Fibroblast of pulmonary artery (primary cell): Measurements from ENCODE around the gene HRCT1.

Experiments used
- DNase-seq: peaks from one replicate; pipeline ENCODE4 v3.0.0-alpha.2; 2010; ENCODE audit warnings: low read depth
- H3K4me3 ChIP-seq: replicated peaks from 2 replicates; pipeline ENCODE4 v1.5.1; 2011; ENCODE audit warnings: low read depth, mild to moderate bottlenecking, control low read depth, low read length, moderate library complexity
- CTCF ChIP-seq: IDR thresholded peaks from 2 replicates; pipeline ENCODE4 v1.5.1; 2011; ENCODE audit warnings: mild to moderate bottlenecking, control low read depth, low read length, inconsistent platforms; ENCODE audit errors: missing control alignments

The HRCT1 gene

DNA sequence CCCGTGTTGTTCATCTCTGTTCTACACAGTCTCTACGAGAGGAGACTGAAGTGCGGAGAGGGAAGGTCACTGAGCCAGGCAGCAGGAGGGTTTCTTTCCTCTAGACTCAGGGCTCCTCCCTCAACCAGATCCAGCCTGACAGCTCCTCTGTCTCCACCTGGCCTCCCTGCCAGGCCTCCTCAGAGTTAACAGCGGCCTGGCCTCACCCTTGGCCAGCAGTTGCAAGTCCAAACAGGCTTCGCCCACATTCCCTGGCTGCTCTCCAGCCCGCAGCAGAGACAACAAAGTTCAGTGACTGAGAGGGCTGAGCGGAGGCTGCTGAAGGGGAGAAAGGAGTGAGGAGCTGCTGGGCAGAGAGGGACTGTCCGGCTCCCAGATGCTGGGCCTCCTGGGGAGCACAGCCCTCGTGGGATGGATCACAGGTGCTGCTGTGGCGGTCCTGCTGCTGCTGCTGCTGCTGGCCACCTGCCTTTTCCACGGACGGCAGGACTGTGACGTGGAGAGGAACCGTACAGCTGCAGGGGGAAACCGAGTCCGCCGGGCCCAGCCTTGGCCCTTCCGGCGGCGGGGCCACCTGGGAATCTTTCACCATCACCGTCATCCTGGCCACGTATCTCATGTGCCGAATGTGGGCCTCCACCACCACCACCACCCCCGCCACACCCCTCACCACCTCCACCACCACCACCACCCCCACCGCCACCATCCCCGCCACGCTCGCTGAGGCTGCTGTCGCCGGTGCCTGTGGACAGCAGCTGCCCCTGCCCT is at the start of gene HRCT1:
Gene HRCT1, plus strand, starts transcription at position 291 of the 768 bp plus-strand sequence. Its CDS starts 86 bp downstream, at position 377.
- peak within 1 kb of the TSS; percentile 33 for H3K4me3 ChIP-seq
- DNase-seq: peak; percentile 97
- no peak for TF ChIP-seq CTCF

GRCh38 chr9:35856206-35856605 is 49.8 kb upstream of the HRCT1 start:
- TF ChIP-seq CTCF: no peak
- no peak for DNase-seq

GRCh38 chr9:35856882-35857281 is 49.1 kb upstream of the HRCT1 start:
- H3K4me3 ChIP-seq: no peak overlapping the region
- no peak for TF ChIP-seq CTCF
- DNase-seq: no peak

More at GRCh38 chr9:35856206-35856605, 49.8 kb upstream of the HRCT1 start:
- H3K4me3 ChIP-seq: no peak overlapping the region

DNA sequence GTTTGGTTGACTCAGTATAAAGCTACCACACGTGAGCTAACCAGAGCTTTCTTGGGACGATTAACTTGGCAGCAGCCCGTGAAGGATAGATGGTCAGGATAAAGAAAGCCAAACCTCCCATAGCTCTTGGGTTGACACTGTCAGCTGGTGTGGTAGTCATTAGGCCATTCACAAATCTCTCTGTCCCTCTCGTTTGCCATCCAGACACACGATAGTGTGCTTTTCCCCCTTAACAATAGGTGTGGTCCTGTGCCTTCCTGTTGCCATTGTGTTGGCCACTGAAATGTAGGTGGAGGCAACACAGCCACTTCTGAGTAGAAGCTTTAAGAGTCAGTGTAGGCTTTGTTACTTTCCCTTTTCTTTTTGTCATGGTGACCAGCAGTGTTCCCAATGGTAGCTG is 47.5 kb upstream of the HRCT1 start:
- no peak overlapping the region for H3K4me3 ChIP-seq
- no peak for DNase-seq
- no peak for TF ChIP-seq CTCF

- no peak for TF ChIP-seq CTCF
- peak; percentile 12 for DNase-seq
- no peak overlapping the region for H3K4me3 ChIP-seq
Observed at GRCh38 chr9:35859310-35859989, 46.6 kb upstream of the HRCT1 start.

DNA sequence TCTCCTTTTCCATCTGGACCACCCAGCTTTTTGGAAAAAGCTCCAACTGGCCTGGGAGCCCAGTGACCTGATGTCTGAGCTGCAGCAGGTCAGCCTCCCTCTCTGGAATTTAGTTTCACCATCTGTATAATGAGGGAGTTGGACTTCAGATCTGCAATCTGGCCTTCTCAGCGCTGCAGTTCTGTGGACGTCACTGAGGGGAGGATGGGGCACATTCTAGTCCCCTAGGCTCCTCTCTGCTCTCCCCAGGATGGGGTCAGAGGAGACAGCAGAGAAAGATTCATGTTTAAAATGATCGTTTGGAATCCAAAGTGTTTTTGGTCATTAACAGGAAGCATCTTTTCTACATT is 46.0 kb upstream of the HRCT1 start:
- no peak overlapping the region for H3K4me3 ChIP-seq
- no peak for DNase-seq
- TF ChIP-seq CTCF: no peak
